SU-DHL-6 (cell line): ENCODE results near the gene PRR36.

ENCODE experiments used
- H2AFZ ChIP-seq: fragments of 200-600 bp; sonication (generic); 2 replicates; pipeline ENCODE4 v1.6.1; 2014; ENCODE audit warnings: low read depth, mild to moderate bottlenecking, moderate library complexity, mixed read lengths, antibody characterized with exemption, low read length; ENCODE audit not compliant: severe bottlenecking
- H3F3A ChIP-seq: fragments of 200-600 bp; shearing (Covaris generic); 2 replicates; pipeline ENCODE4 v1.6.0; 2016; ENCODE audit warnings: antibody characterized with exemption, mild to moderate bottlenecking; ENCODE audit not compliant: insufficient read depth
- H3K27ac ChIP-seq: fragments of 200-600 bp; sonication (generic); 2 replicates; pipeline ENCODE4 v1.5.1; 2016; ENCODE audit warnings: low read depth, mild to moderate bottlenecking, low read length, moderate library complexity, mixed read lengths
- H3K27me3 ChIP-seq: fragments of 200-600 bp; sonication (generic), shearing (Covaris generic); 2 replicates; pipeline ENCODE4 v1.6.0; 2014; ENCODE audit warnings: mild to moderate bottlenecking, low read length
- H3K36me3 ChIP-seq: fragments of 200-600 bp; sonication (generic); 2 replicates; pipeline ENCODE4 v1.6.1; 2014; ENCODE audit warnings: mild to moderate bottlenecking, low read length, mixed read lengths
- H3K4me2 ChIP-seq: fragments of 300-600, 200-600 bp; shearing (Covaris generic), sonication (generic); 2 replicates; pipeline ENCODE4 v1.6.0; 2014; ENCODE audit warnings: low read length, low read depth, mild to moderate bottlenecking; ENCODE audit not compliant: poor library complexity, severe bottlenecking
- H3K4me3 ChIP-seq: fragments of 200-600 bp; sonication (generic); 2 replicates; pipeline ENCODE4 v1.5.1; 2014; ENCODE audit warnings: antibody characterized with exemption, low read length, mild to moderate bottlenecking, mixed read lengths; ENCODE audit not compliant: insufficient read depth, poor library complexity, severe bottlenecking
- H3K79me2 ChIP-seq: fragments of 200-600 bp; sonication (generic); 2 replicates; pipeline ENCODE4 v1.6.1; 2014; ENCODE audit warnings: mild to moderate bottlenecking, low read length, moderate library complexity; ENCODE audit not compliant: insufficient read depth
- H3K9ac ChIP-seq: fragments of 200-600 bp; sonication (generic); 2 replicates; pipeline ENCODE4 v1.7.0; 2014; ENCODE audit warnings: mild to moderate bottlenecking, low read length
- H3K9me2 ChIP-seq: fragments of 200-600 bp; sonication (generic); replicated peaks from 2 replicates; pipeline ENCODE4 v1.6.1; 2014; ENCODE audit warnings: low read length; ENCODE audit not compliant: insufficient read depth
- H3K9me3 ChIP-seq: fragments of 200-600 bp; sonication (generic); 2 replicates; pipeline ENCODE4 v1.6.1; 2014; ENCODE audit warnings: low read length, mixed read lengths; ENCODE audit not compliant: insufficient read depth
- H4K20me1 ChIP-seq: fragments of 200-600 bp; sonication (generic); 2 replicates; pipeline ENCODE4 v1.6.1; 2014; ENCODE audit warnings: low read depth, mild to moderate bottlenecking, antibody characterized with exemption, low read length, moderate library complexity, mixed read lengths
- EZH2phosphoT487 ChIP-seq: fragments of 200-600 bp; sonication (generic), shearing (Covaris generic); conservative IDR thresholded peaks from 2 replicates; pipeline ENCODE4 v1.6.1; 2018; ENCODE audit warnings: mild to moderate bottlenecking, antibody characterized with exemption, low read length, moderate library complexity, mixed read lengths
- TF ChIP-seq, protein P1 (sequence below): fragments of 200-600 bp; sonication (generic); IDR thresholded peaks from one replicate; pipeline ENCODE4 v1.5.1; 2017; ENCODE audit warnings: antibody characterized with exemption, mild to moderate bottlenecking, low read length, moderate library complexity; ENCODE audit not compliant: insufficient read depth, poor library complexity, severe bottlenecking

The PRR36 gene

DNA sequence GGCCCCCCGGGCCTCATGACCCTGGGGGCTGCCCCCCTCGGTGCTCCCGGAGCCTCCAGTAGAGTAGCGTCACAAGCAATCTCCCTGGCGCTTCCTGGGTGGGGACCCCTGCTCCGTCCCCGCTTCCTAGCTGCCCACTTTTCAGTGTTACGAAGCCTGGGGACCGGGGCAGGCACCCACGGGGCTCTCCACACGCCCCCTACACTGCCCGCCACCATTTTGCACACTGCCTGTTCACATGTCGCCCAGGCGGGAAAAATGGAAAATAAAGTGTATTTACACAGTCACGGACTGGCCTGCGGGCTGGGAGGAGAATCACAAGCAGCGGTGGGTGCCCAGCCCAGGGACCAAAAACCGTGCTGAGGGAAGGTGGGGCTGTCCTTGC, 9.5 kb downstream of the PRR36 start:
- Histone ChIP-seq H3K27ac (no peak overlapping the region), H3K4me3 (no peak overlapping the region), H3K79me2 (no peaks in the 10 kb centered on the region), H3K9me2 (no peaks in the 10 kb centered on the region), H3F3A (no peaks in the 10 kb centered on the region), H3K4me2 (no peak overlapping the region), H2AFZ (no peak overlapping the region), H3K36me3 (no peaks in the 10 kb centered on the region), H3K9me3 (no peaks in the 10 kb centered on the region), H3K27me3 (no peaks in the 10 kb centered on the region), H4K20me1 (no peaks in the 10 kb centered on the region), H3K9ac (no peak overlapping the region)
- TF ChIP-seq EZH2phosphoT487 = no peak
- TF ChIP-seq, protein P1, sequence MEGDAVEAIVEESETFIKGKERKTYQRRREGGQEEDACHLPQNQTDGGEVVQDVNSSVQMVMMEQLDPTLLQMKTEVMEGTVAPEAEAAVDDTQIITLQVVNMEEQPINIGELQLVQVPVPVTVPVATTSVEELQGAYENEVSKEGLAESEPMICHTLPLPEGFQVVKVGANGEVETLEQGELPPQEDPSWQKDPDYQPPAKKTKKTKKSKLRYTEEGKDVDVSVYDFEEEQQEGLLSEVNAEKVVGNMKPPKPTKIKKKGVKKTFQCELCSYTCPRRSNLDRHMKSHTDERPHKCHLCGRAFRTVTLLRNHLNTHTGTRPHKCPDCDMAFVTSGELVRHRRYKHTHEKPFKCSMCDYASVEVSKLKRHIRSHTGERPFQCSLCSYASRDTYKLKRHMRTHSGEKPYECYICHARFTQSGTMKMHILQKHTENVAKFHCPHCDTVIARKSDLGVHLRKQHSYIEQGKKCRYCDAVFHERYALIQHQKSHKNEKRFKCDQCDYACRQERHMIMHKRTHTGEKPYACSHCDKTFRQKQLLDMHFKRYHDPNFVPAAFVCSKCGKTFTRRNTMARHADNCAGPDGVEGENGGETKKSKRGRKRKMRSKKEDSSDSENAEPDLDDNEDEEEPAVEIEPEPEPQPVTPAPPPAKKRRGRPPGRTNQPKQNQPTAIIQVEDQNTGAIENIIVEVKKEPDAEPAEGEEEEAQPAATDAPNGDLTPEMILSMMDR = no peak

DNA sequence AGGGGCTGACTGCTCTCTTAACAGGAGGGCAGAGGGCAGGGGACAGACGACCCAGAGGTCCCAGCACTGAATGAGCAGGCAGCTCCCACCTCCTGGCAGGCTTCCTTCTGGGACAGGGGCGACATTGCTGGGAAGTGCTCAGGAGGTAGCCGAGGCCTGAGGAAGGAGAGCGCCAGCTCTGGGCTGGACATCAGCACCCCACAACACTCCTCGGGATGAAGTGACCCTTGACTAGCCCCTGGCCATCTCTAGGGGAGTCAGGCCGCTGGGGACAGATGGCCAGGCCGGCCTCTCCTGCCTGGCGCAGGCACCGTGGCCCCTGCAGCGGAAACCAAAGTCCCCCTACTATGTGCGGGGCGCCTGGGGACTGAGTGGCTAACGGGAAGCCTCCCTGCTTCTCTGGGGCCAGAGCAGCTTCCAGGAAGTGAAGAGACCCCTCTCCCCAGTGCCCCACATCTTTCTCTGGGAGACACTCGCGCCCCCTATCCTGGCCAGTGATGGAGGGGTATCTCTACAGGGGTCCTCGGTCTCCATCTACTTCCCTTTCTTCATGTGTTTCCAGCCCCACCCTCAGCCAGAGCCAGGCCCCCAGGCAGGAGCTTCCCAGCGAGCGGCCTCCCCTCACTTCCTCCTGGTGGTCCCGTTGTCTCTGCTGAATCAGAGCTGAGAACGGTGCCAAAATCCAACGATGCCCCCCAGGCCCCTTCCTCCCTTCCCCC, 10.1 kb downstream of the PRR36 start:
- Histone ChIP-seq H3F3A (no peaks in the 10 kb centered on the region), H3K4me3 (no peak overlapping the region), H2AFZ (no peak overlapping the region), H4K20me1 (no peaks in the 10 kb centered on the region), H3K27me3 (no peaks in the 10 kb centered on the region), H3K4me2 (no peak overlapping the region), H3K27ac (no peak overlapping the region), H3K79me2 (no peaks in the 10 kb centered on the region), H3K9me3 (no peaks in the 10 kb centered on the region), H3K36me3 (no peaks in the 10 kb centered on the region), H3K9me2 (no peaks in the 10 kb centered on the region), H3K9ac (no peak overlapping the region)
- TF ChIP-seq, protein P1 = no peak
- TF ChIP-seq EZH2phosphoT487 = no peak

DNA sequence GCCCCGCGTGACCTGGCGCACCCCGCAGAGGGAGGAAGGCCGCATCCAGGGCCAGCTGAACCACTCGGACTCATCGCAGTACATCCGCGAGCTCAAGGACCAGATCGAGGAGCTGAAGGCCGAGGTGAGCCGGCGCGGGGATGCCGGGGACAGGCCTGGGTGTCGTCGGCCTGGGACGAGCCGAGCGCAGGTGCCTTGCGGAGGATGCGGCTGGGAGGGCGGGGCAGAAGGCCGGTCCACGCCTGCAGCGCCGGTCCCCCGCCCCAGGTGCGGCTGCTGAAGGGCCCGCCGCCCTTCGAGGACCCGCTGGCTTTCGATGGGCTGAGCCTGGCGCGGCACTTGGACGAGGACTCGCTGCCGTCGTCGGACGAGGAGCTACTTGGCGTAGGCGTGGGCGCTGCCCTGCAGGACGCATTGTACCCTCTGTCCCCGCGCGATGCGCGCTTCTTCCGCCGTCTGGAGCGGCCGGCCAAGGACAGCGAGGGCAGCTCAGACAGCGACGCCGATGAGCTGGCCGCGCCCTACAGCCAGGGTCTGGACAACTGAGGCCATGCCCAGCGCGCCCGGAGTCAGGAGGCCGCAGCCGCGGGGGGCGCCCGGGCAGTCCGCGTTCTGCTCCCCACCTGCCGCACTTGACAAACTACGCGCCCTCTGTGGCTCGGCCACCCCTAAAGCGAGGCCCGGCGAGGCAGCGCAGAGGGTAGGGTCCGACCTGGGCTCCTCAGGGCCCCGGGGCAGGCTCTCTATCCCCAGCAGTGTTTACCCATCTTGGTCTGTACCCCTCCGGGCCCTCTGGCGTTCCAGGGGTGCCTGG, 10.8 kb downstream of the PRR36 start:
- no peaks in the 10 kb centered on the region for H3K27me3 ChIP-seq
- TF ChIP-seq, protein P1 = no peak
- TF ChIP-seq EZH2phosphoT487 = no peak

More for the DNA sequence above, 10.8 kb downstream of the PRR36 start:
- Histone ChIP-seq H3K36me3 (no peaks in the 10 kb centered on the region), H3K4me2 (no peak overlapping the region), H3K27ac (no peak overlapping the region), H3K79me2 (no peaks in the 10 kb centered on the region), H2AFZ (no peak overlapping the region), H4K20me1 (no peaks in the 10 kb centered on the region), H3K9me3 (no peaks in the 10 kb centered on the region), H3K9ac (no peak overlapping the region), H3K4me3 (no peak overlapping the region), H3F3A (no peaks in the 10 kb centered on the region), H3K9me2 (no peaks in the 10 kb centered on the region)
